Endometrium (tissue), 2 donors: Measurements from ENCODE around the gene GPX3.

Experiments used
- FAIRE-seq: peaks from 2 replicates; lab custom pipeline; 2012; peaks lifted over from hg19 to GRCh38; lab: Jason Lieb, UNC
- donor health status: control.
- donor health status: control.

GPX3 gene

DNA sequence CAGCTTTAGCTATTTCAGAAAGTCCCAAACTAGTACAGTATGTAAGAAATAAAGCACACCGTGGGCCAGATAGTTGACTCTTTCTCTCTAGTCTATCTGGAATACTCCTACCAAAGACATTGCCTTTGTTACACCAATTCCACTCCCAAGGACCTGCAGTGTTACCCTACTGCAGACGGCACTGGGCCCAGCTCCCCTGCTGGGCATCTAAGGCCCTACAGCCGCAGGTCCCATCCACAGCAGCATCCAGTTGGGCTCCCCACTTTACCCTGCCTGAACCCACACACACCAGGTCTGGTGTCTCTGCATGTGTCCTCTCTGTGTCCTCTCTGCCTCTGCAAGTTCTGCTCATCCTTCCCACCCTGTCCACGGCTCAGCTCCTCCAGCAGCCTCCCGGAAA lies 37.9 kb downstream of the GPX3 start:
- FAIRE-seq = no peak

- no peak for FAIRE-seq
These were observed 38.6 kb downstream of the GPX3 start for GRCh38 chr5:151058891-151059489.

DNA sequence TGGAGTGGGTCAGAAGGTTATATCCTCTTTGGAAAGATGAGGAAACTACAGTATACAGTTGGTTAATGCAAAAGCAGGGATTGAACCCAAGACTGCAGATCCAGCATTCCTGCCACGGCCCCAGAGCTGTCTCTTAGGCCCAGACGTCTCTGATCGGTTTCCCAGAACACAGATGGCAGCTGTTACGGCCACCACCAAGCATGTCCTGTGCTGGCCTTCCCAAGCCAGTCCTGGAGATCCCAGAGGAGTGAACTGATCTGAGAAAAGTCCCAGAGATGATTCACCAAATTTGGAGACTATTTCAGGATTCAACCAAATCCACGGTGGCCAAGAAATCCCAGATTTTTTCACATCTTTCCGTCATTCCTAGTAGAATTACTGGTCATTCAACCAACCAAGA lies 40.4 kb downstream of the GPX3 start:
- no peak for FAIRE-seq

GRCh38 chr5:151062405-151063141 lies 42.2 kb downstream of the GPX3 start:
- FAIRE-seq = no peak

DNA sequence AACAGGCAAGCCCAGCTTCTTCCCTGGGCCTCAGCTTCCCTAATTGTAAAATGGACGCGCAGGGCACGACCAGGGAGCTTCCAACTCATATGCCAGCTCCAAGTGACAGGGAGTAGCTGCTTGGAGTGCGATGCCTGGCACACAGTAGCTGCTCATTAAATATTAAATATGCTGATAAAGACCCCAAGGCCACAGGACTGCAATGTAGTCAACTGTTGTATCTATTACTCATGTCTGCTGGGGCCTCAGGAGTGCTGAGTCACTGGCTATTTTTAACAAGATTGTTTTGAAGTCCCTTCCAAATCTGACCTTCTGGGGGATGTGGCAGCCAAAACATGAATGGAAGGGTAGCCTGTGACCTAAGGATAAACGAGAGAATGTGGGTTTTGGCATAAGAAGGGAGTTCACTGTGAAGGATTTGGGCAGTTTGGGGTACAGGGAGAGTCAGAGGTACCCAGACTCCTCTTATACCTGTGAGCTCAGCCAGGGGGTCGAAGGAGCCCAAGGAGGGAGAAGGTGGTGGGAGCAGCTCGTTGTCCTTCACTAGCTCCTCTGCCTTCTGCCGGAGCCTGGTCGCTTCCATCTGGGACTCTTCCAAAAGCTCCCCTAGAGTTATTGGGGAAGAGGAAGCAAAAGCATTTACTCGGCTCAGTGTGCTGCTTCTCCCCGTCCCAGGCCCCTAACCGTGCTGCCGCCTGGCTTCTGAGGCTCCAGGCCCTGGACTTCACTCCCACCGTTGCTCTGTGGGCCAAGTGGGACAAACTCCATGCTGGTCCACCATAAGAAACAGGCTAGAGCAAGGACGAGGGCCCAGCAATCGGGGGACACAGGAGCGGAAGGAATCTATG lies 43.0 kb downstream of the GPX3 start:
- FAIRE-seq = no peak

GRCh38 chr5:151064916-151065499 lies 44.6 kb downstream of the GPX3 start:
- no peak for FAIRE-seq

GRCh38 chr5:151065609-151066008 lies 45.2 kb downstream of the GPX3 start:
- FAIRE-seq = no peak

DNA sequence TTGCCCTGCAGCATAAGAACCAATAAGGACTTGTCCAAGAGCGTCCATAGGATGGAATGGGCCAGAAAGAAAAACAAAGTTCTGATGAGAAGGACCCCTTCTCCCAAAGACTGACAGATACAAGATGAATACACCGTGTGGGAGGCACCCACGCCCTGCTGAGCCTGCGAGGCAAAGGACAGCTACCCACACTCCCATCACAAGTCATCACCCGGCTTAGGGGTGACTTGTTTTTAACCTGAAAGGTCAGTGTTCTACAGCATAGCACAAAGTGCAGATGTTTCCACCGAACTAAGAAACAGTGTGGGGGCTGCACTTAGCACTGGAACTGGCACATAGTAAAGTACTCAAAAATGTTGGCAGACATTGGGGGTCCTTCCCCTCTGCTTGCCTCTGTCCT lies 46.5 kb downstream of the GPX3 start:
- no peak for FAIRE-seq

- FAIRE-seq = no peak
These were observed 47.4 kb downstream of the GPX3 start for GRCh38 chr5:151067632-151068432.

DNA sequence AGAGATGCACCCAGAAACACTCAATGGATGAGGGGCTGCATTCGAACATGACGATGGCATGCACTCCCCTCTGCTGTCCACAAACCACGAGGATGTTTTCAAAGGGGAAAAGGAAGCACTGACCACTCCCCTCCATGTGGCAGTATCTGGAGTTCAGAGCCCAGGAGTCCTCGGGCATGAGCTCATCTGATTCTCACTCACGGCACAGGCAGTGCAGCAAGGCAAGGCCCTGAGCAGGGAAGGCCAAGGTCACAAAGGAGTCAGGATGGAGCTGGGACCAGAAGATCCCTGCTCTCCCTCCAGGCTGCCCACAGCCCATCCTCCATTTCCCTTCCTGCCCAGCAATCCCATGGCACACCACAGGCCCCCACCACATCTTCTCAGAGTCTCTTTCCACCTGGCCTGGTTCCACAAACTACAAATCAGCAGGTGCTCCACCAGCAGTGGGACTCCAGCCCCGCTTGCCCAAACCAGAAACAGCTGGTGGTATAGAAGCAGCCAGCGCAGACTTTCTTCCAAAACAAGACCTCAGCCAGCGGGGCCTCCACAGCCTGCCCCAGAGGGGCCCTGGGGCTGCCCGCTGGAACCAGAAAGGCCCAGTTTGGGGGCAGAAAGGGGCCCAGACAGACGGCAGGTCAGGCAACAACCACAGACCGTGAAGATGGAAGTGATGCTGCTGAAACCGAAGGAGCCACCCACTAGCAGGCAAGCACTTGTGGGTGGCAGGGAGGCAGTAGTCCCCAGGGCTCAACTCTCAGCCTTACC lies 48.2 kb downstream of the GPX3 start:
- FAIRE-seq = no peak

DNA sequence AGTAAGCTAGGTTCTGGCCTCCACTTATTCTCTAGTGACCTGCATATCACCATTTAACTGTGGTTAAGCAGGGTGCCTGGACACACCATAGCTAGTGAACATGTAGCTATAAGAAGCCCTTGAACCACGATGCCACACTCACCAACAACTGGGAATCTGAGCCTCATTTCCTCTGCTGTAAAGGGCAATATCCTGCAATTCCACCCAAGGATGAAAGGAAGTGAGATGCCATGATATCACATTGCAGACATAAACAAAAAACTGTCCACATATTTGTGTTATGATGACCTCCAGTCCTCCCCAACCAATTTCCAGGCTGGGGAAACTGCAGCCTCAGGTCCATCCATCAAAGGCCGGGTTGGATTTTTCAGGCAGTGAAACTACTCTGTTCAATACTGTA lies 50.1 kb downstream of the GPX3 start:
- FAIRE-seq = no peak

- no peak for FAIRE-seq
These were observed 50.6 kb downstream of the GPX3 start for GRCh38 chr5:151071021-151071420.

- FAIRE-seq = no peak
These were observed 51.6 kb downstream of the GPX3 start for GRCh38 chr5:151071848-151072629.

GRCh38 chr5:151072630-151073025 lies 52.2 kb downstream of the GPX3 start:
- FAIRE-seq = no peak

DNA sequence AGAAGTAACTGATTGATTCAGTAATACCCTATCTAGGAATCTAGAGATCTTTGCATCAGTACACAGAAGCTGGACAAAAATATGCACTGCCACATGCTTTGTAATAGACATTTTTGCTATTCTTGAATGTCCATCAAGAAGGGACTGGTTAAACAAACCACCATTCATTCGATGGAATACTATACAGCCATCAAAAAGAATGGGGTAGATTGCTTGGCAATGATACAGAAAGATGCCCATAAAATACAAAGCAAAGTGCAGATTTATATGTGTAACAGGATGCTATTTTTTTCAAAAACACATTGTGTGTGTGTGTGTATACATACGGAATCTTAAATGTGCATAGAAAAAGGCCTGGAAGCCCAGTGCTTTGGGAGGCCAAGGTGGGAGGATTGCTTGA lies 52.9 kb downstream of the GPX3 start:
- FAIRE-seq = no peak

DNA sequence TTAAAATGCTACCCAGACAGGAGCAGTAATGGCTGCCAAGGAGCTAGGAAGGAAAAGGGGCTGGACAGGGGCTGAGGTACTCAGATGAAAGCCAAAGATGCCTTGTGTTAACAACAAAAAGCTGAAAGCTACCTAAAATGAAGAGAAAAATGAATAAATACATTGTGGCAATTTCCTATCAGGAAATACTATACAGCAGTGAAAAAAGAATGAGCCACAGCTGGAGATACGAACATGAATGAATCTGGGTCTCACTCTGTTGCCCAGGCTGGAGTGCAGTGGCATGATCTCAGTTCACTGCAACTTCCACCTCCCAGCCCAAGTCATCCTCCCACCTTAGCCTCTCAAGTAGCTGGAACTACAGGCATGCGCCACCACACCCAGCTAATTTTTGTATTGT lies 54.2 kb downstream of the GPX3 start:
- no peak for FAIRE-seq

DNA sequence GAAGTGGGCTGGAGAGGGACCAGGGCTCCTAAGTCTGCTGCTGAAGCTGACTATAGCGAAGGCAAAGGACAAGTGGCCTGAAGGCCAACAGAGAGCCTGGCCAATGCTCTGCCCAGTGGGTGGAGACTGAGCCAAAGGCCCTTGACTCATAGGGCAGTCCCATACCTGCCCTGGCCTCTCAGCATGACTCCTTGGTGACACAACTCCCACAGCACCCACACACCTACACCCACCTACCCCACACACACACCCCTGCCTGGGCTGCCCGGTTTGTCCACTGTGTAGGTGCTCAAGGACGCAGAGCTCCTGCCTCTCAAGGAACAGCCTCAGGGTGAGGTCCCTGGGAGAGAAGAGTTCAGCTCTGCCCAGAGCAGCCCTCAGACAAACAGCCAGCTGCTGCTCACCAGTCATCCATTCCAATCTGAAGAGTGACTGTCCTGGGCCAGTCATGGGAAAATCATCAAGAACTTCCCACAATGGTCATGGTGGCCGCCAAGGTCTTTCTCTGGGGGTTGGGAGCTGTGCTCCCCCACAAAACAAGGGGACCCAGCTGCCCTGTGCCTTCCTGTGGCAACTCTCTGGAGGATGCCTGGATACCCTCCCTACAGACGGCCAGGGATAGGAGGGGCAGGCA lies 55.4 kb downstream of the GPX3 start:
- no peak for FAIRE-seq

DNA sequence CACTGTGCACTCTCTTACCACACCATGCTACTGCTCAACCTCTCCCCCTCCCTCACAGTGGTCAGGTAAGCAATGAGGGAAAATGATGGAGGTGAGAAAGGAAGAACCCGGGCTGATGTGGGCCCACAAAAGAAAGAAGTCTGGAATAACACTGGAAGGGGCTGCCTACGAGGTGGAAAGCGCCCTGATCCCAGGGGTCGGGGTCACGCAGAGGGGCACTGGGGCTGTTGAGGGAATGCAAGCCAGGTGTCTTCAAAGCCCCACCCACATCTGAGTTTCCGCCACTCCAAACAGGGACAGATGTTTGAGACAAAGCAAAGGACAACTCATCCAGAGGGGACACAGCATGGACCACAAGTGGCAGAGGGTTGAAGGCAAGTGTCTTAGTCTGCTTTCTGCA lies 56.2 kb downstream of the GPX3 start:
- no peak for FAIRE-seq

GRCh38 chr5:151077419-151077818 lies 57.0 kb downstream of the GPX3 start:
- FAIRE-seq = no peak

- FAIRE-seq = no peak
These were observed 57.6 kb downstream of the GPX3 start for GRCh38 chr5:151077967-151078366.
